BJ (cell line): ENCODE results near the gene PHLDB2. TPM values are rescaled to one million over a fixed set of nuclear protein-coding genes. Genes with fewer than 3 reads are reported as not detected.

Source experiments
- CTCF ChIA-PET: fragments of 350-600 bp; formaldehyde crosslinking; extraction: SDS; loops from one replicate; lab custom pipeline; 2021; ENCODE audit warnings: antibody characterized with exemption, inconsistent platforms; lab: Yijun Ruan, JAX
- POLR2A ChIA-PET: fragments of 300-600 bp; sonication (Branson Sonifier 250); formaldehyde crosslinking; extraction: SDS; loops from one replicate; lab custom pipeline; 2021; ENCODE audit warnings: antibody characterized with exemption; lab: Charles Lee
- DNase-seq: peaks from one replicate; pipeline ENCODE4 v3.0.0-alpha.2; 2011; ENCODE audit warnings: low read depth
- H3K27me3 ChIP-seq: 2 replicates; pipeline ENCODE4 v1.6.0; 2011; ENCODE audit warnings: low read length; ENCODE audit not compliant: control insufficient read depth, insufficient read depth
- H3K36me3 ChIP-seq: 2 replicates; pipeline ENCODE4 v1.5.1; 2011; ENCODE audit warnings: low read length; ENCODE audit not compliant: control insufficient read depth, insufficient read depth
- H3K4me3 ChIP-seq: 2 replicates; pipeline ENCODE4 v1.5.1; 2011; ENCODE audit warnings: low read depth, mild to moderate bottlenecking, control low read depth, low read length
- polyA plus RNA-seq: library from polyadenylated mRNA; depleted of rRNA; stranded (reverse); fragments of >200 nt; gene quantifications from 2 replicates; pipeline ENCODE4 v1.2.3, GENCODE V29; 2011; rRNA removed
- TF ChIP-seq, protein P1 (sequence below): IDR thresholded peaks from 2 replicates; pipeline ENCODE4 v1.5.1; 2011; ENCODE audit warnings: low read depth, mild to moderate bottlenecking, control low read depth, inconsistent platforms, low read length, moderate library complexity; ENCODE audit not compliant: insufficient read depth

Gene PHLDB2
- polyA plus RNA-seq, 1 experiment, result 44.7 TPM

DNA sequence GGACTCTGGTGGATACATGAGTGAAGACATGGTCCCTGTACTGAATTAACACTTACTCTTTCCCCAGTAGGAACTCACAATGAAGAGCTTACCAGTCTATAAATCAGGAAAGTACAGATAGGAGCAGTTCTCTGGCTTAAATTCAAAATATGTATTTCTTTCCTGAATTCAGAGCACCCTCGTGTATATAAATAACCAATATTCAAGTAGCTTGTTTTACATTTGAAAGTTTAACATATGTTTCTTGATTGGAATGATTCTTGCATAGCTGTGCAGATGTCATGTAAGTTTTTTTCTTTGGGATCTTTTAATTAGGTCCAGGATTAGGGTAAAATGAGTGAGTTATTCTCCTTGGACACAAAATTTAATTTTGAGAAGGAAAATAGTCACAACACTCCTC lies 160.7 kb downstream of the PHLDB2 start:
- ChIA-PET POLR2A (interaction anchor here (0.6 kb wide), 1 partner anchor 30 kb away, joined by 5 read pairs; no protein-coding TSS in a partner anchor), CTCF (interaction anchor here (1.0 to 1.5 kb wide), 3 partner anchors 19 to 303 kb away, joined by 3 read pairs; no protein-coding TSS in a partner anchor)
- DNase-seq, result no peak
- Histone ChIP-seq H3K36me3 (no peaks in the 10 kb centered on the region), H3K27me3 (no peaks in the 10 kb centered on the region), H3K4me3 (no peak overlapping the region)
- TF ChIP-seq, protein P1, sequence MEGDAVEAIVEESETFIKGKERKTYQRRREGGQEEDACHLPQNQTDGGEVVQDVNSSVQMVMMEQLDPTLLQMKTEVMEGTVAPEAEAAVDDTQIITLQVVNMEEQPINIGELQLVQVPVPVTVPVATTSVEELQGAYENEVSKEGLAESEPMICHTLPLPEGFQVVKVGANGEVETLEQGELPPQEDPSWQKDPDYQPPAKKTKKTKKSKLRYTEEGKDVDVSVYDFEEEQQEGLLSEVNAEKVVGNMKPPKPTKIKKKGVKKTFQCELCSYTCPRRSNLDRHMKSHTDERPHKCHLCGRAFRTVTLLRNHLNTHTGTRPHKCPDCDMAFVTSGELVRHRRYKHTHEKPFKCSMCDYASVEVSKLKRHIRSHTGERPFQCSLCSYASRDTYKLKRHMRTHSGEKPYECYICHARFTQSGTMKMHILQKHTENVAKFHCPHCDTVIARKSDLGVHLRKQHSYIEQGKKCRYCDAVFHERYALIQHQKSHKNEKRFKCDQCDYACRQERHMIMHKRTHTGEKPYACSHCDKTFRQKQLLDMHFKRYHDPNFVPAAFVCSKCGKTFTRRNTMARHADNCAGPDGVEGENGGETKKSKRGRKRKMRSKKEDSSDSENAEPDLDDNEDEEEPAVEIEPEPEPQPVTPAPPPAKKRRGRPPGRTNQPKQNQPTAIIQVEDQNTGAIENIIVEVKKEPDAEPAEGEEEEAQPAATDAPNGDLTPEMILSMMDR, result no peak

DNA sequence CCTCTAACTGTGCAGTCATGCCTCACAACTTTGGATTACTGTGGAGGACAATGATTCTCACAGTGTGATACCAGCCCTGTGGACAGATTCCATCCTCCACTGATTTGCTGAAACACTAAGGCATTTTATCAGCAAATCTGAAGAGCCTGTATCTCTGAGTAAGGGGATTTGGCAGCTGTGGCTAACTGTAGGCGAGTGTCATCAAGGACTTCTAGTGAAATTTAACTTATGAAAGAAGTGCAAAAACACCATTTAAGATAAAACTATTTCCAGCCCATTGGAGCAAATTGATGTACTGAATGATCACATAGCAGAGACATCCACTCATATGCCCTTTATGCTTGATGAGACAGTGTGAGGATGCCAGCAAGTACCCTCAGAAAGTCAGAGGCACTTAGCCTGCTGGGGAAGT lies 161.6 kb downstream of the PHLDB2 start:
- ChIA-PET POLR2A (no interaction called here), CTCF (no interaction called here)
- no peaks in the 10 kb centered on the region for H3K27me3 ChIP-seq
- H3K4me3 ChIP-seq, result no peak overlapping the region
- TF ChIP-seq, protein P1, result no peak
- no peaks in the 10 kb centered on the region for H3K36me3 ChIP-seq
- no peak for DNase-seq

Other genes with a start within 250 kb of the PHLDB2 start
- gene PLCXD2, start 184.6 kb upstream of the PHLDB2 start, polyA plus RNA-seq, result 0.64 and 0.71 TPM in 2 replicates
- 12.6 and 21.1 TPM in 2 replicates for gene ABHD10, start 119.8 kb downstream of the PHLDB2 start, polyA plus RNA-seq
- gene TAGLN3, start 139.7 kb downstream of the PHLDB2 start, polyA plus RNA-seq, result 0.09 TPM in 1 of 2 replicates, not detected in the other
- not detected in 2 replicates for gene TMPRSS7, start 175.5 kb downstream of the PHLDB2 start, polyA plus RNA-seq
- 4.5 and 5.6 TPM in 2 replicates for gene C3orf52, start 227.1 kb downstream of the PHLDB2 start, polyA plus RNA-seq